Measurements from ENCODE around the gene MYO3B. TPM values are rescaled to one million over a fixed set of nuclear protein-coding genes. Genes with fewer than 3 reads are reported as not detected.

The MYO3B gene
- total RNA-seq, 1 experiment from 2014 or later: not detected

DNA sequence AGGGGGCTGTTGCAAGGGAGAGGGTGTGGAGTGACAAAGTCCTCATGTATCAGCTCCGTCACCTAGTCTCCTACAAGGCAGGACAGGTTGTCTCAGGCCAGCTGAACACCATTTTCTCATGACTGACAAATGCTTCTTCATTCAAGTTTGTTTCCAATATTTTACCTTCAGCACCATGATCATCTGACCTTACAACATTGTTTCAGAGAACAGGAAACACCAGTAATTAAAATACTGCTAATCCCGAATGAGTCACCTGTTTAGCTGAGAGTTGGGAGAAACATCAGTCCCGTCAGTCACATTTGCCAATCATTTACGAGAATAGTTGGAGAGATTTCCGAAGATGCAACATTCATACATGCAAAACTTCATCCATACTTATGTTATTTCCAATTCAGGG lies 511.5 kb downstream of the MYO3B start:
- BruUV-seq (replicated peaks): no TSS peak
- intact Hi-C loops (cut with micrococcal nuclease): no loop called here
- Mint-ChIP-seq H3K27ac (ENCODE audit: low read depth, unreplicated experiment) (no peak overlapping the region), H3K36me3 (ENCODE audit: insufficient read depth, unreplicated experiment) (no peaks in the 10 kb centered on the region), H3K9me3 (ENCODE audit: unreplicated experiment) (no peaks in the 10 kb centered on the region), H3K4me1 (ENCODE audit: insufficient read depth, unreplicated experiment) (peaks cover 6% of the 10 kb centered on the region), H3K27me3 (ENCODE audit: insufficient read depth, unreplicated experiment) (peaks cover 14% of the 10 kb centered on the region), H3K4me3 (ENCODE audit: unreplicated experiment) (no peak overlapping the region)
- ChIA-PET POLR2A (interaction anchor here (0.6 to 0.8 kb wide), 2 partner anchors 32 to 86 kb away, joined by 3 to 4 read pairs; no protein-coding TSS in a partner anchor), CTCF (interaction anchor here (0.6 to 1.0 kb wide), 2 partner anchors 126 to 292 kb away, joined by 3 read pairs; no protein-coding TSS in a partner anchor)
- DNase-seq (ENCODE audit: unreplicated experiment): no peak
- TF ChIP-seq, protein P1, sequence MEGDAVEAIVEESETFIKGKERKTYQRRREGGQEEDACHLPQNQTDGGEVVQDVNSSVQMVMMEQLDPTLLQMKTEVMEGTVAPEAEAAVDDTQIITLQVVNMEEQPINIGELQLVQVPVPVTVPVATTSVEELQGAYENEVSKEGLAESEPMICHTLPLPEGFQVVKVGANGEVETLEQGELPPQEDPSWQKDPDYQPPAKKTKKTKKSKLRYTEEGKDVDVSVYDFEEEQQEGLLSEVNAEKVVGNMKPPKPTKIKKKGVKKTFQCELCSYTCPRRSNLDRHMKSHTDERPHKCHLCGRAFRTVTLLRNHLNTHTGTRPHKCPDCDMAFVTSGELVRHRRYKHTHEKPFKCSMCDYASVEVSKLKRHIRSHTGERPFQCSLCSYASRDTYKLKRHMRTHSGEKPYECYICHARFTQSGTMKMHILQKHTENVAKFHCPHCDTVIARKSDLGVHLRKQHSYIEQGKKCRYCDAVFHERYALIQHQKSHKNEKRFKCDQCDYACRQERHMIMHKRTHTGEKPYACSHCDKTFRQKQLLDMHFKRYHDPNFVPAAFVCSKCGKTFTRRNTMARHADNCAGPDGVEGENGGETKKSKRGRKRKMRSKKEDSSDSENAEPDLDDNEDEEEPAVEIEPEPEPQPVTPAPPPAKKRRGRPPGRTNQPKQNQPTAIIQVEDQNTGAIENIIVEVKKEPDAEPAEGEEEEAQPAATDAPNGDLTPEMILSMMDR (IDR thresholded peaks at IDR 0.05; ENCODE audit: unreplicated experiment): no peak

DNA sequence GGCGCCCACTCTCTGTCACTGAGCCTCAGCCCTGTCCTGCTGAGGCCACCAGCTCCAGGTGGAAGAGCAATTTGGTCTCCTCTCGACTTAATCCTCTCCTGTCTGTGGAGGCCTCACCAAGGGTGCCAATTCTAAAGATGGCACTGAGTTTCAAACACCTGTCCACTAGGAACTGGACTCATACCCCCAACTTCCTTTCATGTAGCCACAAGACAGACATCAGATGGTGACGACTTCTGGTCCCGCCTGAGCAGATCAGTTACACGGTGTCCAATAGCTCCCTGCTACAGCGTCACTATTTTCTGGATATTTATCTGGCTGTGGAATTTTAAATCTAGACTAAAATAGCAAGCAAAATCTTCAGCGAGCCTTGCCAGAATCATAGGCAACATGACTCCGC lies 512.7 kb downstream of the MYO3B start:
- POLR2A ChIA-PET: no interaction called here
- no peak overlapping the region for H3K4me3 Mint-ChIP-seq (ENCODE audit: unreplicated experiment)
- H3K27me3 Mint-ChIP-seq (ENCODE audit: insufficient read depth, unreplicated experiment): peaks cover 14% of the 10 kb centered on the region
- BruUV-seq (replicated peaks): no TSS peak
- TF ChIP-seq, protein P1 (IDR thresholded peaks at IDR 0.05; ENCODE audit: unreplicated experiment): no peak
- H3K27ac Mint-ChIP-seq (ENCODE audit: low read depth, unreplicated experiment): no peak overlapping the region
- intact Hi-C loops (cut with micrococcal nuclease): no loop called here
- H3K36me3 Mint-ChIP-seq (ENCODE audit: insufficient read depth, unreplicated experiment): no peaks in the 10 kb centered on the region
- CTCF ChIA-PET: interaction anchor here (0.6 kb wide), 1 partner anchor 366 kb away, joined by 3 read pairs; no protein-coding TSS in a partner anchor
- peaks cover 6% of the 10 kb centered on the region for H3K4me1 Mint-ChIP-seq (ENCODE audit: insufficient read depth, unreplicated experiment)
- no peak for DNase-seq (ENCODE audit: unreplicated experiment)
- no peaks in the 10 kb centered on the region for H3K9me3 Mint-ChIP-seq (ENCODE audit: unreplicated experiment)

DNA sequence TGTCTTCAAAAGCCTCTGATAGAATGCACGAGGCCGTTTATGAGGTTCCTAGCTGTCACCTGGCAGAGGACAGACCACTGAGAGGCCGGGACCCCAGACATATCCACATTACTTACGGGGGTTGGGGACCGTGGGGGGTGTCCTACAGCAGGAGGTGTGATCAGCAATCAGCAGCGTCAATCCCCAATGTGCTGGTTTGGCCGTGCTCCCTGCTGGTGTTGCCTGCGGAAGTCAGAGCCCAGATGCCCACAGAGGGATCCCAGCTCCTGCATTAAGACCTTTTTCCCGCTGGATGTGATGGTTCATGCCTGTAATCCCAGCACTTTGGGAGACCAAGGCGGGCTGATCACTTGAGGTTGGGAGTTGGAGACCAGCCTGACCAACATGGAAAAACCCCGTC lies 516.4 kb downstream of the MYO3B start:
- TF ChIP-seq, protein P1 (IDR thresholded peaks at IDR 0.05; ENCODE audit: unreplicated experiment): no peak
- H3K9me3 Mint-ChIP-seq (ENCODE audit: unreplicated experiment): no peaks in the 10 kb centered on the region
- intact Hi-C loops (cut with micrococcal nuclease): no loop called here
- no peak overlapping the region for H3K27ac Mint-ChIP-seq (ENCODE audit: low read depth, unreplicated experiment)
- POLR2A ChIA-PET: no interaction called here
- peaks cover 14% of the 10 kb centered on the region for H3K27me3 Mint-ChIP-seq (ENCODE audit: insufficient read depth, unreplicated experiment)
- H3K4me1 Mint-ChIP-seq (ENCODE audit: insufficient read depth, unreplicated experiment): no peaks in the 10 kb centered on the region
- H3K36me3 Mint-ChIP-seq (ENCODE audit: insufficient read depth, unreplicated experiment): no peaks in the 10 kb centered on the region
- H3K4me3 Mint-ChIP-seq (ENCODE audit: unreplicated experiment): no peak overlapping the region
- CTCF ChIA-PET: interaction anchor here (1.2 kb wide), 1 partner anchor 55 kb away, joined by 3 read pairs; no protein-coding TSS in a partner anchor
- no TSS peak for BruUV-seq (replicated peaks)
- DNase-seq (ENCODE audit: unreplicated experiment): no peak

DNA sequence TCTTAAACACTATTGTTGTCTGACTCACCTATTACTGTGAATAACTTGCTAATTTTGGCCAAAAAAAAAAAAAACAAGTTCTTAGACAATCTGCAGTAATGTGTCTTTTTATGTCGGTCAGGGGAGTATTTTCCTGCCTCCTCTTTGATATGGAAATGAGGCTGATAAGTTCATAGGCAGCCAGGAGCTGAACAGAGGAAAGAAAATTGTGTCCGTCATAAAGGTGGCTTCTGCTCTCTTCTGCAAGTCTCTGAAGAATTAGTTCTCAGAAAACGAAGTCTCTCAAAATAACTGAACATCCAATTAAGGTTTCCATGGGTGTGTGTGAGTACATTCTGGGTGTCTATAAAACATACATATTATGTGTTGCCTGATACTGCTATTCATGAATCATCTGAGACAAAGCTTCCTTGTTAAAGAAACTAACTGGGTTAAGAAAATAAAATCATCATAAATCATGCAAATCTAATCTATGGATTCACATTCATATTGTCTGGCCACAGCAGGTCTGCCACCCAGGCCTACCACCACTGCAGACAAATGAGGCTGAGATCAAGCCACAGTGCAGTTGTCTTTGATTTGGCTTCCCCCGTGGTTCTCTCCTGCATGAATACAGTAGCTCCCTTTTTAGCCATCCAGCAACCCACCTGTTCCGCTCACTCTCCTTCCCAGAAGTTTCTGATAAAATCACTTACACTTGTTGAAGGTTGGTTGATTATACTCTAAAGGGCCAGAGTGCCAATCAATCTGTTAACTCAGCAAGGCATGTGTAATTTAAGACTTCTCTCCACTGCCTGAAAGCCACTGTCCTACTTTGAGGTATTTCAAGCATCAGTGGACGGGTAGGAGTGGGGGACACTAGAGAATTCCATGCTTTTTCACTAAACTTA lies 517.8 kb downstream of the MYO3B start:
- BruUV-seq (replicated peaks): no TSS peak
- no peak overlapping the region for H3K4me3 Mint-ChIP-seq (ENCODE audit: unreplicated experiment)
- H3K4me1 Mint-ChIP-seq (ENCODE audit: insufficient read depth, unreplicated experiment): no peaks in the 10 kb centered on the region
- ChIA-PET CTCF (interaction anchor here (0.7 to 1.2 kb wide), 3 partner anchors 18 to 286 kb away, joined by 3 to 5 read pairs (median 4); no protein-coding TSS in a partner anchor), POLR2A (interaction anchor here (0.7 kb wide), 1 partner anchor 94 kb away, joined by 3 read pairs; no protein-coding TSS in a partner anchor)
- TF ChIP-seq, protein P1 (IDR thresholded peaks at IDR 0.05; ENCODE audit: unreplicated experiment): no peak
- DNase-seq (ENCODE audit: unreplicated experiment): no peak
- no peaks in the 10 kb centered on the region for H3K9me3 Mint-ChIP-seq (ENCODE audit: unreplicated experiment)
- H3K36me3 Mint-ChIP-seq (ENCODE audit: insufficient read depth, unreplicated experiment): no peaks in the 10 kb centered on the region
- intact Hi-C loops (cut with micrococcal nuclease): no loop called here
- H3K27me3 Mint-ChIP-seq (ENCODE audit: insufficient read depth, unreplicated experiment): peaks cover 14% of the 10 kb centered on the region
- no peak overlapping the region for H3K27ac Mint-ChIP-seq (ENCODE audit: low read depth, unreplicated experiment)
